ENCODE data around the gene GNAL.

Gene GNAL

GRCh38 chr18:11663439-11664029 lies 25.5 kb upstream of the GNAL start:
- TF ChIP-seq CTCF (IDR thresholded peaks at IDR 0.05; ENCODE audit: borderline replicate concordance, control extremely low read depth, extremely low read depth, insufficient read depth, missing control alignments), result no peak
- in situ Hi-C loops (cut with MboI; ENCODE audit: low sequenced_read_pairs, unreplicated experiment), result no loop called here
- no peak for DNase-seq (ENCODE audit: low spot score)

- TF ChIP-seq CTCF (IDR thresholded peaks at IDR 0.05; ENCODE audit: borderline replicate concordance, control extremely low read depth, extremely low read depth, insufficient read depth, missing control alignments), result no peak
- DNase-seq (ENCODE audit: low spot score), result no peak
- in situ Hi-C loops (cut with MboI; ENCODE audit: low sequenced_read_pairs, unreplicated experiment), result no loop called here
These were observed 24.8 kb upstream of the GNAL start for GRCh38 chr18:11664286-11664685.

- no peak for DNase-seq (ENCODE audit: low spot score)
- in situ Hi-C loops (cut with MboI; ENCODE audit: low sequenced_read_pairs, unreplicated experiment), result no loop called here
- TF ChIP-seq CTCF (IDR thresholded peaks at IDR 0.05; ENCODE audit: borderline replicate concordance, control extremely low read depth, extremely low read depth, insufficient read depth, missing control alignments), result no peak
These were observed 23.9 kb upstream of the GNAL start for GRCh38 chr18:11665146-11665545.

- in situ Hi-C loops (cut with MboI; ENCODE audit: low sequenced_read_pairs, unreplicated experiment), result no loop called here
- no peak for DNase-seq (ENCODE audit: low spot score)
- no peak for TF ChIP-seq CTCF (IDR thresholded peaks at IDR 0.05; ENCODE audit: borderline replicate concordance, control extremely low read depth, extremely low read depth, insufficient read depth, missing control alignments)
These were observed 23.5 kb upstream of the GNAL start for GRCh38 chr18:11665587-11665986.

GRCh38 chr18:11666176-11666575 lies 22.9 kb upstream of the GNAL start:
- in situ Hi-C loops (cut with MboI; ENCODE audit: low sequenced_read_pairs, unreplicated experiment), result no loop called here
- DNase-seq (ENCODE audit: low spot score), result no peak

GRCh38 chr18:11666831-11667230 lies 22.2 kb upstream of the GNAL start:
- no peak for DNase-seq (ENCODE audit: low spot score)
- in situ Hi-C loops (cut with MboI; ENCODE audit: low sequenced_read_pairs, unreplicated experiment), result no loop called here
- no peak for TF ChIP-seq CTCF (IDR thresholded peaks at IDR 0.05; ENCODE audit: borderline replicate concordance, control extremely low read depth, extremely low read depth, insufficient read depth, missing control alignments)

More at GRCh38 chr18:11666176-11666575, 22.9 kb upstream of the GNAL start:
- no peak for TF ChIP-seq CTCF (IDR thresholded peaks at IDR 0.05; ENCODE audit: borderline replicate concordance, control extremely low read depth, extremely low read depth, insufficient read depth, missing control alignments)
